Measurements from ENCODE around the gene ARNT2. TPM values are rescaled to one million over a fixed set of nuclear protein-coding genes. Genes with fewer than 3 reads are reported as not detected.

The ARNT2 gene
- 6.1 and 10.5 TPM in 2 replicates for total RNA-seq

GRCh38 chr15:80404057-80404760 lies at the start of gene ARNT2:
TSS of gene ARNT2 (plus strand) at chr15:80404382. CDS start at chr15:80404516, 134 bp downstream.

Other genes starting within 250 kb of the ARNT2 start
- gene CTXND1, start 152.2 kb upstream of the ARNT2 start, total RNA-seq, result not detected in 2 replicates